HPDE6-E6E7 (cell line): Measurements from ENCODE around the gene TAF9.
"Not testable (repeated sequence)": the region's sequence is repeated elsewhere in the genome, so short reads cannot be mapped to it uniquely, and the experiment has no call there.

Experiments
- DNase-seq: peaks from one replicate; pipeline ENCODE4 v3.0.0; 2011; ENCODE audit warnings: missing footprints; ENCODE audit errors: extremely low spot score

The TAF9 gene, protein sequence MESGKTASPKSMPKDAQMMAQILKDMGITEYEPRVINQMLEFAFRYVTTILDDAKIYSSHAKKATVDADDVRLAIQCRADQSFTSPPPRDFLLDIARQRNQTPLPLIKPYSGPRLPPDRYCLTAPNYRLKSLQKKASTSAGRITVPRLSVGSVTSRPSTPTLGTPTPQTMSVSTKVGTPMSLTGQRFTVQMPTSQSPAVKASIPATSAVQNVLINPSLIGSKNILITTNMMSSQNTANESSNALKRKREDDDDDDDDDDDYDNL

DNA sequence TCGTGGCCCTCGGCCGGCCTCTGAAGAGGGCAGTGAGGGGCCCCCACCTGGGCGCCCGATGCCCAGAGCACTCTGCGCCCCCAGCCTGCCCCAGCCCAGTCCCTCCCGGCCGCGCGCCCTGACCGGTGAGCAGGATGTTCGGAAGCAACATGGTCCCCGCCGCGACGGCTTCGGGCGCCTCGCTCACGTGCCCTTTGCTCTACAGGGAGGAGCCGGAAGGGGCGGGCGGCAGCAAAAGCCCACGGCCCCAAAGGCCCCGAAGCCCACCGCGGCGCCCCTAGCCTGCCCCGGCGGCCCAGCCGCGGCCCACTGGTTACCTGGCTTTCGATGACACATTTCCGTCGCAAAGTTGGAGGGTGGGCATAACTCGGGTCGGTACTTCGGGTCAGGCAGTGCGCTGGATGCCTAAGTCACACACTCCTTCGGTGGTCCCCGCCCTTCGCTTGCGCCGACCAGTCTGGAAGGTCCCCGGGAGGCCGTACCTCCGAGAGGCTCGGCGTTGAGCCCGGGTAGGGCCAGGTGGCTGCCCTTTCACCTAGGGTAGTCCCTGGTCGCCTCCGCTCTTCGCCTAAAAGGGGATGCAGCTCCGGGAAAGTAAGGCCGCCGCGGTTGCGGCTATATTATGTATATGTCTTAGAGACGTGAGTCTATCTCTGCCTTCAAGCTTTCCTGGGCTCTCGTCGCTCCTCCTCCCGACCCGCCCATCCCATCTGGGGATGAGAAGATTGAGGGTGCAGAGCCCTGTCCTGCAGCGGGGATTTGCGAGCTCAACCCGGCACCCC, at the start of gene TAF9, which contains the start of the genes AK6 and RAD17:
TSS of gene TAF9 (minus strand) at position 181 of the 782 bp plus-strand sequence. CDS start 3,783 bp downstream, outside the sequence.
TSS of gene AK6 (minus strand) at position 181 of the 782 bp plus-strand sequence. CDS start at position 151, 30 bp downstream.
TSS of gene RAD17 (plus strand) at position 479 of the 782 bp plus-strand sequence. CDS start 2,391 bp downstream, outside the sequence.
- DNase-seq: peak; percentile 83

DNA sequence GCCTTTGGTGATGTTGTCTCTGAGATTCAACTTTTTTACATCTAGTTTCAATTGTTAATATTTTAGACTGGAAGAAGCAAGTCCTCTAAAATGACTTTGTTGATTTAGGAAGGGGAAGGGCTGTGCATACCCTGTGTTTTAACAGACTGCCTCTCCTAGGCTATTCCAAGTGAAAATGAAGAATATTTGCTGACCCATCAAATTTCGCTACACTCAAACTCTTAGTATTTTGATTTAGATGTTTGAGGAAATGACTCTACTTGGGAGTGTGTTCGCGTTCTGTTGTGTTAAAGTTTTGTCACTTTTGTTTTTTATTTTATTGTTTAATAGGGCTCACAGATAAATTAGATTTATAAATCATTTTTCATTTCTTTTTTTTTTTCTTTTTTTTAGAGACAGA, 49.2 kb upstream of the TAF9 start:
- no peak for DNase-seq

DNA sequence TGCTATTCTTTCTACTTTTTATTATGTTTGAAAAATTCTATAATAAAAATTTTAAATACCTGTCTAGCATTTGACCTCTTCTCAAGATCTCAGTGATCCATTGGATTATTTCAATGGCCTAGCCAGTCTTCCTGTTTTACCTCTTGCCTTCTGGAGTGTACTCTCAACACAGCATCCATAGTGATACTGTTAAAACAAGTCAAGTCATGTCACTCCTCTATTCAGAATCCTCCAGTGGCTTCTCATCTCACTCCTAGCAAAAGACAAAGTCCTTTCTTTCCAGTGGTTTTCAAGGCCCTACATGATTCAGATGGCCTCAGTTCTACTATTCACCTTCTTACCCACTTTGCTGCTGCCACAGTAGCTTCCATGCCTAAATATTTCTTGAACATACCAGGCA, 47.4 kb upstream of the TAF9 start:
- DNase-seq: no peak

DNA sequence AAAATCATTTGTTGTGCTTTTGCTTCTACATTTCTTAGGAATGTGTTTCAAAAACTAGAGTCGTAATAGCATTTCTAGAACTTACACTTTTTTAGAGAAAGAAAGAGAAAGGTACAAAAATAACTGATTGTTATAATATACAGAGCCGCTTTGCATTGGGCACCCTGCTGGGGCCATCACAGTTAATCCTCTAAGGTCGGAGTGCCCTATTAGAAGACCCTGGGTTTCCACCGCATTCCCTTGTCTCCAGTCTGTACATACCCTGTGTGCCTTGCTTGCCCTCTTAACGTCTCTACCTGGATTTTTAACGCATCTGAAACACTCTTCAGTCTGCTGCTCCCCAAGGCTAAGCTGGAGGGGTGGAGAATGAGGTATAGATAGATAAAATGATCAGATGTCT, 46.9 kb upstream of the TAF9 start:
- DNase-seq: peak; percentile 9

DNA sequence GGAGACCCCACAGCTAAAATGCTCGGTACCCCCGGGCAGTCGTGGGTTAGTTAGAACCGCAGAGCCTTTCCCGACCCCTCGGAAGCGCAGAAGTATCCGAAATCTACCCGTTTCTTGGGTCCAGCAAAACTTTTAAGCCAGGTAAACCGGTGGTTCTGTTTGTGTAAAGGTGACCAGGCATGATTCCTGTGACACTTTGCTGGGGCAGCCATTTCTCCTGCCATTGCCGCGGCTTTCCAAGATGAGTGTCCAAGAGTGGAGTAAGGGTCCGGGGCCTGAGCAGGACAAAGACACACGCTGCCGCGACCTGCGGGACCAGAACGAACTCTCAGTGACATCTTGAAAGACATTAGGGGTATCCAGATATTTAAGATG, 46.3 kb upstream of the TAF9 start:
- DNase-seq: peak; percentile 26

GRCh38 chr5:69414885-69415583, 45.7 kb upstream of the TAF9 start, which contains the start of gene MARVELD2:
MARVELD2 (plus strand) TSS chr5:69415116; CDS start chr5:69419386, 4,270 bp downstream.
- peak; percentile 93 for DNase-seq

- DNase-seq: no peak
These were observed 35.5 kb upstream of the TAF9 start for GRCh38 chr5:69404659-69405330.

- no peak for DNase-seq
These were observed 9.1 kb upstream of the TAF9 start for GRCh38 chr5:69378376-69378775.

DNA sequence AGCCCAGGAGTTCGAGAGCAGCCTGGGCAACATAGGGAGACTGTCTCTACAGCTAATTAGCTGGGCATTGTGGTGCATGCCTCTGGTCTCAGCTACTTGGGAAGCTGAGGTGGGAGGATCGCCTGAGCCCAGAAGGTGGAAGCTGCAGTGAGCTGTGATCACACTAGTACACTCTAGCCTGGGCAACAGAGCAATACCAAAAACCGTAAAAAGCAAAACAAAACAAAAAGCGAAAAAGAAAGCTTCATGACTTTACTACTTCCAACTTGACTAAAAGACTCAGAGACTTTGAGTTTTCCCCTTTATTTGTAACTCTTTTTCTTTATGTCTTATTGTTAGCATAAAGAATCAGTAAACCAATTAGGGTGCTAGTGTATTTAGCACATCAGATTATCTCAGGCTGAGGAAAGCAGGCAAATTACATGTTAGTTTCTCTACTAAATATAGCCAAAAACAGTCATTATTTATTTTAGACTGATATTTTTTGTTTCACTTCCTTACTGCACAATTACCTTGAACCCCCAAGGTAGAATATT, 5.7 kb upstream of the TAF9 start:
- DNase-seq: no peak

- DNase-seq: no peak
These were observed 3.1 kb upstream of the TAF9 start for GRCh38 chr5:69372394-69372793.

GRCh38 chr5:69370335-69370734, 1.0 kb upstream of the TAF9 start:
- not testable (repeated sequence) for DNase-seq

- peak; percentile 28 for DNase-seq
These were observed 621 bp downstream of the TAF9 start for GRCh38 chr5:69368458-69369339.

DNA sequence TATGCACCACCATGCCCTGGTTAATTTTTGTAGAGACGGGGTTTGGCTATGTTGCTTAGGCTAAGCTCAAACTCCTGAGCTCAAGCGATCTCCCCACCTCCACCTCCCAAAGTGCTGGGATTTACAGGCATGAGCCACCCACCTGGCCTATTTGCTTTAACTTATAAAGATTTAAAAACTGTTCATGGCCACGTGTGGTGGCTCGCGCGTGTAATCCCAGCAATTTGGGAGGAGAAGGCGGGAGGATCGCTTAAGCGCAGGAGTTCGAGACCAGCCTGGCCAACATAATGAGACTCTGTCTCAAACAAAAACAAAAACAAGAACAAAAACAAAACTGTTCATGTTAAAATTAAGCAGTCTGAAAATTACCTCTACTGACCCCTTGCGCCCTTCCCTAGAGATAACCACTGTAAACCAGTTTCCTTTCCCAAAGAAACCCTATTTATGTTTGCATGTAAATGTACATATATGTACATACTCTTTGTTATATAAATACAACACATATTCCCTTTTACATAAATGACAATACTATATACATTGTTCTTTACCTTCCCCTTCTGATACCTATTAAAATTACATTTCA, 1.5 kb downstream of the TAF9 start:
- DNase-seq: no peak

DNA sequence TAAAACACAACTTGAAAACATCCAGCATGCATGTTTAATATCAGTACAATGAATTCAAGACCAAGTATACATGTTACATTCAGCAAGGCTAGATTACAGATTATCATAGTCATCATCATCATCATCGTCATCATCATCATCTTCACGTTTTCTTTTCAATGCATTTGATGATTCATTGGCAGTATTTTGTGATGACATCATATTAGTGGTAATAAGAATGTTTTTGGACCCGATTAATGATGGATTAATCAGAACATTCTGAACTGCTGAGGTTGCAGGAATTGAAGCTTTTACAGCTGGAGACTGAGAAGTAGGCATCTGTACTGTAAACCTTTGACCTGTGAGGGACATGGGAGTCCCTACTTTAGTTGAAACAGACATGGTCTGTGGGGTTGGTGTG, 4.5 kb downstream of the TAF9 start:
- DNase-seq: no peak

DNA sequence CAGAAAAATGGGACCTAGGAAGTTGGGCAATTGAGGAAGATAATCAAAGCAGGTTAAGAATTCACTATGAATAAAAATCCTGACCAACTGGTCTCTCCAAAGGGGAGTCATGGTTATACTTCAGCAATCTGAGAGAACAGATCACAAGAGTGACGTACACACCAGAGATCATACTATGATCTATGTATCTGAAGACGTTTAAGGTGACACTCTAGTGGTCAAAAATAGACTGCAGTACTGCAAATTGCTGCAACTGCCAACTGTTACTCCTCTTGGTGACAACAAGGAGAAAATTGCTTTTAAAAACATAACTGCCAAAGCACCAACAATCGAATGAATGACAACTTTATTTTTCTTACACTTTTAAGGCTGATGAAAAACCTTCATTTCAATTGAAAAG, 4.9 kb downstream of the TAF9 start:
- no peak for DNase-seq

DNA sequence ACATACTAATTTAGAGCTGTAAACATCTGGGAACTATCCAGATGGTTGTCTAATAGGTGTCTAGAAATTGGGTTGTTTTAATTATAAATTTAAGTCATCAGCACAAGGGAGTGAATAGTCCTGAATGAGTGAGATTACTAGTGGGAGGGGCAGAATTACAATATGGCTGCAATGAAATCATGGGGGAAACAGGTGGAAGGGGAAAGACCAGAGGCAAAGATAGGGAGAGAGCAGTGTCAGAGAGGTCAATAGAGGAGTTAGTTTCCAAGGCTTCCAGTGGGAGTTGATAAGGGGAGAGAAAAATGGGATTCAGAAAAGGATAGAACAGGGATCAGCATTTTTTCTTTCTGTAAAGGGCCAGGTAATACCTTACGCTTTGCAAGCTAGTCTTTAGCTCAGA, 8.9 kb downstream of the TAF9 start:
- no peak for DNase-seq

DNA sequence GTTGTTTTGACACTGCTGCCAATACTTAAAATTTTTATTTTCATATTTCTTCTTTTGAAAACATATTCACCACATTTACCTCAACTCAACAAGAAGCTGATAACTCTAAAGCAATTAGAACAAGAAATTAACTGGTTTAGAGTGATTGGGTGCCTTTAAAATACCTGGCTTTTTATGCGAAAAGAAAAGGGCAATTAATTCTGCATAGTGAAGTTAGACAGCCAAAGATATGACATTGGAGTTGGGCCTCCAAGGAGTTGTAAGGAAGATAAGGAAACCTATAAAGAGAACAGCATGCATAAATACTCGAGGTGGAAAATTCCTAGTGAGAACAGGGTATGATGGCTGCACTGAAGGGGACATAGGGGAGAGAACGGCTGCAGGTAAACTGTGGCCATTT, 9.6 kb downstream of the TAF9 start:
- no peak for DNase-seq

DNA sequence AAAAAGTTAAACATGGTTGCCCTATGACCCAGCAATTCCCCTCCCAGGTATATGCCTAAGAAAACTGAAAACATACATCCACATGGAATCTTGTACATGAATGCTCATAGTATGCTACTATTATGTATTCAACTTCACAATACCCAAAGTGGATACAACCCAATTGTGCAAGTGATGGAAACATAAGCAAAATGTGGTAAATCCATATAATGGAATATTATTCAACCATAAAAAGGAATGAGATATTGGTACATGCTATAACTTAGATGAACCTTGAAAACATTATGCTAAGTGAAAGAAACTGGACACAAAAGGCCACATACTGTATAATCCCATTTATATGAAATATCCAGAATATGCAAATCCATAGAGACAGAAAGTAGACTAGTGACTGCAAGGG, 18.7 kb downstream of the TAF9 start:
- no peak for DNase-seq

- DNase-seq: no peak
These were observed 26.2 kb downstream of the TAF9 start for GRCh38 chr5:69343083-69343482.

- no peak for DNase-seq
These were observed 27.7 kb downstream of the TAF9 start for GRCh38 chr5:69341520-69342161.
